ENCODE results near the gene ADAMTSL3.

- no peak for TF ChIP-seq POLR2A (IDR thresholded peaks at IDR 0.05)
- no peak for TF ChIP-seq CTCF (IDR thresholded peaks at IDR 0.05)
These were observed 201.2 kb downstream of the ADAMTSL3 start for GRCh38 chr15:83854950-83855707.
